MCF 10A (cell line): Measurements from ENCODE around the gene SETD5. TPM values are rescaled to one million over a fixed set of nuclear protein-coding genes. Genes with fewer than 3 reads are reported as not detected.

Experiments used
- BruUV-seq: library from RNA; stranded (reverse); fragments of 400-500 nt; replicated peaks from 2 replicates; lab custom pipeline; 2021; lab: Mats Ljungman, UMichigan
- CTCF ChIA-PET: fragments of 300-600 bp; sonication (Branson Sonifier 250); formaldehyde crosslinking; extraction: SDS; loops from one replicate; lab custom pipeline; 2021; ENCODE audit warnings: antibody characterized with exemption, inconsistent platforms; lab: Yijun Ruan, JAX
- POLR2A ChIA-PET: fragments of 300-600, 350-650 bp; sonication (Branson Sonifier 250); formaldehyde crosslinking; extraction: SDS; loops from one replicate; lab custom pipeline; 2020; ENCODE audit warnings: antibody characterized with exemption, inconsistent platforms; lab: Yijun Ruan, JAX
- DNase-seq: peaks from one replicate; pipeline ENCODE4 v3.0.0-alpha.2; 2018; ENCODE audit not compliant: unreplicated experiment
- H3K27ac Mint-ChIP-seq: one replicate; pipeline ENCODE4 v1.8.0; 2022; ENCODE audit warnings: mild to moderate bottlenecking, low read depth, mixed read lengths; ENCODE audit not compliant: unreplicated experiment
- H3K27me3 Mint-ChIP-seq: one replicate; pipeline ENCODE4 v1.8.0; 2022; ENCODE audit warnings: mixed read lengths; ENCODE audit not compliant: insufficient read depth, unreplicated experiment
- H3K36me3 Mint-ChIP-seq: one replicate; pipeline ENCODE4 v1.8.0; 2022; ENCODE audit warnings: mild to moderate bottlenecking, moderate library complexity, mixed read lengths; ENCODE audit not compliant: insufficient read depth, unreplicated experiment
- H3K4me1 Mint-ChIP-seq: one replicate; pipeline ENCODE4 v1.8.0; 2022; ENCODE audit warnings: mixed read lengths; ENCODE audit not compliant: insufficient read depth, unreplicated experiment
- H3K4me3 Mint-ChIP-seq: one replicate; pipeline ENCODE4 v1.8.0; 2022; ENCODE audit warnings: mild to moderate bottlenecking, moderate library complexity, mixed read lengths; ENCODE audit not compliant: unreplicated experiment
- H3K9me3 Mint-ChIP-seq: one replicate; pipeline ENCODE4 v1.8.0; 2022; ENCODE audit warnings: mixed read lengths; ENCODE audit not compliant: unreplicated experiment
- CTCF ChIP-seq: fragments of 200-600 bp; IDR thresholded peaks from one replicate; pipeline ENCODE4 v1.8.0; 2022; ENCODE audit warnings: antibody characterized with exemption, mild to moderate bottlenecking; ENCODE audit not compliant: unreplicated experiment
- intact Hi-C: fragments of 100-400 bp; cut with micrococcal nuclease; formaldehyde crosslinking; loops from 2 replicates; pipeline ENCODE4 v1.14.1; 2022
- total RNA-seq: library from RNA; stranded (reverse); gene quantifications from 2 replicates; pipeline ENCODE4 v1.2.3, GENCODE V29; 2022

The SETD5 gene
- total RNA-seq, 1 experiment from 2014 or later: 149 TPM

GRCh38 chr3:9385187-9386077 is 12.0 kb upstream of the SETD5 start:
- CTCF ChIA-PET: interaction anchor here (1.1 to 2.0 kb wide), 2 partner anchors 9 to 10 kb away, joined by 3 to 10 read pairs; no protein-coding TSS in a partner anchor
- Mint-ChIP-seq H3K27me3 (no peaks in the 10 kb centered on the region), H3K27ac (peak overlapping the region; percentile 3), H3K4me3 (no peak overlapping the region), H3K4me1 (no peaks in the 10 kb centered on the region), H3K9me3 (no peaks in the 10 kb centered on the region), H3K36me3 (peaks cover 98% of the 10 kb centered on the region)
- DNase-seq: no peak
- intact Hi-C loops: loop anchor here (5.0 kb wide), 1 partner anchor 37 kb away; no protein-coding TSS in a partner anchor
- POLR2A ChIA-PET: interaction anchor here (0.7 to 3.3 kb wide), 10 partner anchors 8 to 39 kb away, joined by 3 to 50 read pairs (median 8); partner anchors contain the start of genes SETD5 and THUMPD3
- TF ChIP-seq CTCF: no peak
- TSS peak; percentile 28 for BruUV-seq

- DNase-seq: no peak
- no peaks in the 10 kb centered on the region for H3K27me3 Mint-ChIP-seq
- H3K4me3 Mint-ChIP-seq: no peak overlapping the region
- intact Hi-C loops: loop anchor here (5.0 kb wide), 1 partner anchor 36 kb away; no protein-coding TSS in a partner anchor
- ChIA-PET POLR2A (interaction anchor here (0.8 to 1.1 kb wide), 5 partner anchors 9 to 37 kb away, joined by 3 to 9 read pairs (median 7); partner anchors contain the start of gene SETD5), CTCF (interaction anchor here (0.6 kb wide), 1 partner anchor 59 kb away, joined by 3 read pairs; no protein-coding TSS in a partner anchor)
- peaks cover 100% of the 10 kb centered on the region for H3K36me3 Mint-ChIP-seq
- no peaks in the 10 kb centered on the region for H3K4me1 Mint-ChIP-seq
- TF ChIP-seq CTCF: no peak
- H3K9me3 Mint-ChIP-seq: no peaks in the 10 kb centered on the region
- H3K27ac Mint-ChIP-seq: peak overlapping the region; percentile 3
- no TSS peak for BruUV-seq
Observed at GRCh38 chr3:9386078-9386459, 11.3 kb upstream of the SETD5 start.

GRCh38 chr3:9386501-9387321 is 10.7 kb upstream of the SETD5 start:
- BruUV-seq: no TSS peak
- ChIA-PET CTCF (interaction anchor here (0.6 kb wide), 1 partner anchor 59 kb away, joined by 3 read pairs; no protein-coding TSS in a partner anchor), POLR2A (interaction anchor here (0.8 to 1.1 kb wide), 5 partner anchors 8 to 36 kb away, joined by 3 to 9 read pairs (median 7); partner anchors contain the start of gene SETD5)
- H3K9me3 Mint-ChIP-seq: no peaks in the 10 kb centered on the region
- H3K27ac Mint-ChIP-seq: no peak overlapping the region
- no peak for DNase-seq
- H3K27me3 Mint-ChIP-seq: no peaks in the 10 kb centered on the region
- H3K4me1 Mint-ChIP-seq: peaks cover 3% of the 10 kb centered on the region
- intact Hi-C loops: loop anchor here (5.0 kb wide), 1 partner anchor 36 kb away; no protein-coding TSS in a partner anchor
- H3K36me3 Mint-ChIP-seq: peaks cover 100% of the 10 kb centered on the region
- no peak overlapping the region for H3K4me3 Mint-ChIP-seq
- no peak for TF ChIP-seq CTCF
